NB4 (cell line): Measurements from ENCODE around the gene RYR3.
A peak's percentile ranks its signal among the peaks of the same experiment; 100 is the strongest.

ENCODE experiments used
- DNase-seq: peaks from one replicate; pipeline ENCODE4 v3.0.0; 2010; ENCODE audit warnings: low read depth
- H3K4me3 ChIP-seq: one replicate; pipeline ENCODE4 v1.5.1; 2011; ENCODE audit warnings: mild to moderate bottlenecking, low read depth, low read length, moderate library complexity
- CTCF ChIP-seq: IDR thresholded peaks from one replicate; pipeline ENCODE4 v1.5.1; 2012; ENCODE audit warnings: low read depth, low read length
- MAX ChIP-seq: IDR thresholded peaks from 2 replicates; pipeline ENCODE4 v1.6.1; 2011; ENCODE audit warnings: low read depth, low read length
- MYC ChIP-seq: IDR thresholded peaks from 2 replicates; pipeline ENCODE4 v1.6.1; 2011; ENCODE audit warnings: low read depth, low read length
- POLR2A ChIP-seq: IDR thresholded peaks from 2 replicates; pipeline ENCODE4 v1.6.1; 2011; ENCODE audit warnings: mild to moderate bottlenecking; ENCODE audit not compliant: insufficient read length; ENCODE audit errors: extremely low read depth

The RYR3 gene

GRCh38 chr15:33533197-33533596, 222.4 kb downstream of the RYR3 start:
- no peak for DNase-seq
- TF ChIP-seq MYC, result no peak
- no peak for TF ChIP-seq POLR2A
- no peak for TF ChIP-seq MAX
- no peak for TF ChIP-seq CTCF
- H3K4me3 ChIP-seq, result no peak overlapping the region

GRCh38 chr15:33534642-33535041, 223.9 kb downstream of the RYR3 start:
- DNase-seq, result no peak
- TF ChIP-seq MAX (no peak), CTCF (no peak), POLR2A (no peak), MYC (no peak)
- no peak overlapping the region for H3K4me3 ChIP-seq

- TF ChIP-seq CTCF (no peak), MYC (no peak), POLR2A (no peak), MAX (no peak)
- peak; percentile 1 for DNase-seq
- H3K4me3 ChIP-seq, result no peak overlapping the region
Observed at GRCh38 chr15:33535135-33535534, 224.4 kb downstream of the RYR3 start.

GRCh38 chr15:33539825-33540573, 229.2 kb downstream of the RYR3 start:
- H3K4me3 ChIP-seq, result no peak overlapping the region
- TF ChIP-seq MYC, result no peak
- no peak for TF ChIP-seq CTCF
- no peak for TF ChIP-seq POLR2A
- TF ChIP-seq MAX, result no peak
- DNase-seq, result no peak

- TF ChIP-seq CTCF, result no peak
- TF ChIP-seq POLR2A, result no peak
- no peak for TF ChIP-seq MAX
- no peak for TF ChIP-seq MYC
- DNase-seq, result no peak
- no peak overlapping the region for H3K4me3 ChIP-seq
Observed at GRCh38 chr15:33543957-33544356, 233.2 kb downstream of the RYR3 start.

- DNase-seq, result no peak
- no peak overlapping the region for H3K4me3 ChIP-seq
- TF ChIP-seq MAX (no peak), POLR2A (no peak), MYC (no peak), CTCF (no peak)
Observed at GRCh38 chr15:33545866-33546265, 235.1 kb downstream of the RYR3 start.
